Suppressor macrophage treated with lipopolysaccharide for 4 hours (primary cell): Measurements from ENCODE around the gene SH3GL2.

Source experiments
- DNase-seq: peaks from one replicate; pipeline ENCODE4 v3.0.0-alpha.2; 2020

The SH3GL2 gene

GRCh38 chr9:17611917-17612316, 33.1 kb downstream of the SH3GL2 start:
- no peak for DNase-seq

GRCh38 chr9:17613758-17614157, 34.9 kb downstream of the SH3GL2 start:
- no peak for DNase-seq

GRCh38 chr9:17614250-17614649, 35.4 kb downstream of the SH3GL2 start:
- DNase-seq: no peak

GRCh38 chr9:17614903-17615302, 36.0 kb downstream of the SH3GL2 start:
- no peak for DNase-seq

DNA sequence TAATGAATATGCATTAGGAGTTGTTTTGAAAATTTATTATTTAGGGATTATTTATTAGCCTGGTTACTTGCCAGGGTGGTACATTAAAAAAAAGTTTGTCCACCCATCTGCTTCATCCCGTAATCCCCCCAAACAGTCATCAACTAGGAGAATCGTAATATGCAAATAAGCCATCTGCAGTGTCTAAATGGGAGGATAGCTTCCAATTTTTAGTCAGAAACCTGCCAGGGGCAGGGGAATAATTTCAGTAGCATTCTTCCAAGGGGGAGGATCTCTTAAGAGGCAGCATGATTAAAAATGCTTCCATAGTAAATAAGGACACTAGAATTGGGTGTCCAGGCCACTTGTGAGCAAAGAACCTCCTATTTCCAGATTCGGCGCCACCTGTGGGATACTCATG, 43.3 kb downstream of the SH3GL2 start:
- no peak for DNase-seq

GRCh38 chr9:17622749-17623148, 43.9 kb downstream of the SH3GL2 start:
- DNase-seq: no peak

DNA sequence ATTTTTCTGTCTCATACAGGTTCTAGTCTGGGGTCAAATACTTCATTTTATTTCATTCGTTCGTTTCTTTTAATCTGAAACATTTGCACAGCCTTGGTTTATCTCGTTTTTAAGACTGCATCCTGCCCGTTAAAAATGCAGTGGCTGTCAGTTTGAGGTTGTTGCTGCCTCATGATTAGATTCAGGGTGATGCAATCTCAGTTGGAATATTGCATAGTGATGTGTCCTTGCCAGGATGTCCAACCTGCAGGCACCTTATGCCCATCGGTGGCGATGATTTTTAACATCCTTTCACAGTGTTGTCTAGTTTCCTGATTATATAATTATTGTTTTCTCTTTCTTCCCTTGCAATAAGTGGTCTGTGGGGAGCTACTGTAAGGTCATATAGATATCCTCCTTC, 45.1 kb downstream of the SH3GL2 start:
- no peak for DNase-seq

GRCh38 chr9:17624571-17624970, 45.7 kb downstream of the SH3GL2 start:
- DNase-seq: no peak

DNA sequence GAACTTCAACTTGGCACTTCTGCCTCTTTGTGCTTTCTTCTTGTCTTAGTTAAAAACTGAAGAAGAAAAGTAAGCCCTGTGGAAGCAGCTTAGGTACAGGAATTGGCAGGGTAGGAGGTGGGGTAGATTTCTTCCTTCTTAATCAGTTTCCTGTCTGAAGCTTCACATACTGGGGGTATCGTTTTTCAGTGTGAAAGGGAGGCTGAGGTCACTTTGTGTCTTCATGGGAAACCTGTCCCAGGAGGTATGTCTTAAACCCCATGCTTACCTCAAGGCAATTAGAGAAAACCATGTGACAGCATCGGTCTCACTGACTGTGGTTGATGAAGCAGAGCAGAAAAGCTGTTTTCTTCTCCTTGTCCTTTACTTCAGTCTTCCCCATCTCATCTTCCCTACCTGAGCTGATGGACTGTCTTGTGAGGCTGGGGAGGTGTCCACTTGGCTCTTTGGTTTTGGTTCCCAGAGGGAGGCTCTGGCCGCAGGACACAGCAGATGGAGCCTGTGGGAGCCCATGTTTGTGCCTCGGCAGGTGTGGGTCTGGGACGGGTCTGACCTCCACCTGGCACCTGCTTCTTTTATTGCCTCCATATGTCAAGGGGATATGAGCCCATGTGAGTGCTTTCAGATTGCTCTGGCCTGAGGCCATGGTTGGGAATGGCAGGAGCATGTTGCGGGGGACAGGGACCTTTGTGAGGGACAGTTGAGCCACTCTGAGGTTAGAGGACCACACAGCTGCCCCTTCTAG, 47.0 kb downstream of the SH3GL2 start:
- no peak for DNase-seq

DNA sequence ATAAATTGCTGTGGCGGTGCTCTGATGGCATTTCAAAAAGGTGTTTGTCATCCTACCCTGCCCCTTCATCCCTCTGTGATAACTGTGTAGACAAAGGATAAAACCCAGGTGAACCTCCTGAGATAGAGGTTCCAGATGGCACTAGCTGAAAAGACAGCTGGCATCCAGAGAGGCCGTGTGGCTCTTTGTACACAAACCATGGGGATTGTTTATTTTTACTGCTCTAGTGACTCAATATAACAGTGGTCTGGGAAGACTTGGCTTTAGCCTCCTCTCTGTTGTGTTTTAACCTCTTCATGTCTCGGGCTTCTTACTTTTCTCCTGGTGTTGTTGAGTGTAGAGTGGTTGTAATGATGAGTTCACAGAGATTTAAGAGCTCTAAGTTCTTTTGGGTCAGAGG, 48.8 kb downstream of the SH3GL2 start:
- no peak for DNase-seq

- no peak for DNase-seq
These were observed 49.8 kb downstream of the SH3GL2 start for GRCh38 chr9:17628624-17629023.

GRCh38 chr9:17630531-17630949, 51.7 kb downstream of the SH3GL2 start:
- no peak for DNase-seq

DNA sequence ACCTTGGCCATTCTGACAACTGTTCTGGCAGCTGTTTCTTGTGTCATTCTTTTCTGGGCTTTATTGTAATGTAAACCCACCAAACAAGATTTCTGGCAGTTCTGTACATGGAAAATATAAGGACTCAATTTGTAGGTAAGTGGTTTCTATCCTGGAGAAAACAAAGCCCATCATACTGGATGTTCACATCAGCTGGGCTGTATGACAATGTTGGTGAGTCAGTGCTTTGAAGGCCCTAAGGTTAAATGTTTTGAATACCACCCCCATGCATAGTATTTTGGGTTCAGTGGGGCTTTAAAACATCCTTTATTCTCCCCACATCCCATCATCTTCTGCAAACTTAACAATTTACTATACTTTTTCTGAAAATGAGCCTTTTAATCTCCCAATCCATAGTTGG, 52.5 kb downstream of the SH3GL2 start:
- no peak for DNase-seq

- no peak for DNase-seq
These were observed 54.1 kb downstream of the SH3GL2 start for GRCh38 chr9:17632994-17633393.

- DNase-seq: no peak
These were observed 56.4 kb downstream of the SH3GL2 start for GRCh38 chr9:17635115-17635890.

GRCh38 chr9:17636349-17636748, 57.5 kb downstream of the SH3GL2 start:
- DNase-seq: no peak

- DNase-seq: no peak
These were observed 58.0 kb downstream of the SH3GL2 start for GRCh38 chr9:17636821-17637220.

DNA sequence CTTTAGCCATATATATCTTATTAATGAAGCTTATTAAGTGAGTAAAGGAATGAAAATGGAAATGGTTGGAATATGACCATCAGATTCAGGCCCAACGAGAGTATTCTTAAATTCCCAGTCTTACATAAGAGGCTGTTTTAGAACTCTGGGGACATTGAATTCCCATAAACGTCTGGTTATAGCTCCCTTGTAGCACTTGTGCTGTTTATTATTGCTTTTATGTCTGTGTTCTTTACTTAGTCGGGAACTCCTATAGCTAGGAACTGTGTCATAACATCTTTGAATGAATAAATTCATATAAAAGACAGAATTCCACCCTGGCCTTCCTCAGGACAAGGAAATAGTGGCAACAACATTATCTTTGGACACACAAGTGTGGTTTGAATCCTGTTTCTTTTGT, 58.4 kb downstream of the SH3GL2 start:
- DNase-seq: no peak

GRCh38 chr9:17648516-17648915, 69.7 kb downstream of the SH3GL2 start:
- no peak for DNase-seq

DNA sequence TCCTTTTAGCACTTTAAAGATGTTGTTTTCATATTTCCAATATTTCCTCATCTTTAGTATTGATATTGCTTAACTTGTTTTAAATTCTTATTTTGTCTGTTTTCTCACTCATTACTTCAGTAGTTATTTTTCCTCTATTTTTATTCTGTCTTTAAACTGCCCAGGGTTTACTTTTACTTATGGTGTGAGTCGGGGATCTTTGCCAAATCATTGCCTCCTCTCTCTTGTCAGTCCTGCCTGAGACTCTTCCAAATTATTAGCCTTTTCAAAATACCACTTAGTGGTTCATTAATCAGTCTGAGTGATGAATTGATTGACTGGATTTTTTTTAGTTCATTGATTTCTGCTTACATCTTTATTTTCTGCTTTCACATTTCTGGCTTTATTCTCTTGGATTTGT, 72.9 kb downstream of the SH3GL2 start:
- no peak for DNase-seq

- DNase-seq: no peak
These were observed 75.1 kb downstream of the SH3GL2 start for GRCh38 chr9:17653947-17654465.

DNA sequence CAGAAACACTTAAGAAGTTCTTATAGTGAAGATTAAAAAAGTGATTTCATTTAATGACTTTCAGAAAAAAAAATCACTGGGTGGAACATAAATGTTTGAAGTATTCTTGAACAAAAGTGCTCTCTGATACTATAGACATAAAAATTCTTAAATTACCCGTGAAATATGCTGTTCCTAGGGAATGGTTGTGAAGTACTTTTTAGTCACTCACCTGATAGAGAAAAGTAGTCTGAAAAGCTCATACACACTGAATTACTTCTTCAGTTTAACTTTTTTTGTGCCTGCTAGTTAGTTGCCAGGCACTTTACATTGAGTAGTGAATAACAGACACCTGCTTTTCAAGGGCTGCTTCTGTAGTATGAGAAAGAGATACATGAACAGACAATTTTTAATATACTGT, 78.0 kb downstream of the SH3GL2 start:
- DNase-seq: no peak

DNA sequence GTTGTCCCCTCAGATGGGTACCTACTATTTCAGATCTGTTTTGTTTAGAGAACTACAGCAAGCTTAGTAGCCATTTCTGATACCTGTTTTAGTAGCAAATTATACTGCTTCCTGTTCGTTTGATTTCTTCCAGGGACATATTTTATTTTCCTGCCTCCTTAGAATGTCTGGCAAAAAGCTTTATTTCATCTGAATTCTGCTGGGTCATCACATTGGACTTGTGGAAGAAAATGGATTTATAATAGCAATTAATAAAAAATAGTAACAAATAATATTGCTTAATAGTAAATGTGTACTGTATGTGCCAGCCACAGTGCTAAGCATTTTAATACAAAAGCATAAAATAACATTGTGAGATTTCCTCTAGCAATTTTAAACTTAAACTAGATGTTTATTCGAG, 79.4 kb downstream of the SH3GL2 start:
- no peak for DNase-seq

DNA sequence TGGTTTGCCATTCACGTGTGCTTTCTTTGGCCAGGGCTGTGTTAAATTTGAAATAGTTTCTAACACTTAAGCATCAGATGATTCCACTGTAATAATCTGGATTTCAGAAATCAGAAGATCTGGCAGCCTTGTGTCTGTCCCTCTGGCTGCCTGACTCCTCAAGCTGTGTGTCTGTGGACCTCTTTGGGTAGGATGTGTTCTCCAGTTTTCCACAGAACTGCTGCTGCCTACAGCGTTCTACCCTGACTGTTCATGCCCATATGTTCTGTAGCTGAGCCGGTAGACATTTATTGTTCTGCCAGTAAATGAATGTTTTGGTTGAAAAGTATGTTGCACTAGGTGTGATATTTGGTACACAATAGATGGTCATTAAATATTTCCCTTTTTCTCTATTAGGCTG, 81.3 kb downstream of the SH3GL2 start:
- DNase-seq: no peak
